Myocyte (in vitro differentiated cells): ENCODE data around the gene ZSCAN12. TPM values are rescaled to one million over a fixed set of nuclear protein-coding genes. Genes with fewer than 3 reads are reported as not detected.

Experiments
- DNase-seq: peaks from one replicate; pipeline ENCODE4 v3.0.0-alpha.2; 2012; ENCODE audit warnings: low read depth
- total RNA-seq: library from RNA; depleted of rRNA; stranded (reverse); fragments of >200 nt; gene quantifications from 2 replicates; pipeline ENCODE4 v1.2.3, GENCODE V29; 2014

Gene ZSCAN12
- total RNA-seq, 1 donor from 2014 or later, result 4.0 TPM

DNA sequence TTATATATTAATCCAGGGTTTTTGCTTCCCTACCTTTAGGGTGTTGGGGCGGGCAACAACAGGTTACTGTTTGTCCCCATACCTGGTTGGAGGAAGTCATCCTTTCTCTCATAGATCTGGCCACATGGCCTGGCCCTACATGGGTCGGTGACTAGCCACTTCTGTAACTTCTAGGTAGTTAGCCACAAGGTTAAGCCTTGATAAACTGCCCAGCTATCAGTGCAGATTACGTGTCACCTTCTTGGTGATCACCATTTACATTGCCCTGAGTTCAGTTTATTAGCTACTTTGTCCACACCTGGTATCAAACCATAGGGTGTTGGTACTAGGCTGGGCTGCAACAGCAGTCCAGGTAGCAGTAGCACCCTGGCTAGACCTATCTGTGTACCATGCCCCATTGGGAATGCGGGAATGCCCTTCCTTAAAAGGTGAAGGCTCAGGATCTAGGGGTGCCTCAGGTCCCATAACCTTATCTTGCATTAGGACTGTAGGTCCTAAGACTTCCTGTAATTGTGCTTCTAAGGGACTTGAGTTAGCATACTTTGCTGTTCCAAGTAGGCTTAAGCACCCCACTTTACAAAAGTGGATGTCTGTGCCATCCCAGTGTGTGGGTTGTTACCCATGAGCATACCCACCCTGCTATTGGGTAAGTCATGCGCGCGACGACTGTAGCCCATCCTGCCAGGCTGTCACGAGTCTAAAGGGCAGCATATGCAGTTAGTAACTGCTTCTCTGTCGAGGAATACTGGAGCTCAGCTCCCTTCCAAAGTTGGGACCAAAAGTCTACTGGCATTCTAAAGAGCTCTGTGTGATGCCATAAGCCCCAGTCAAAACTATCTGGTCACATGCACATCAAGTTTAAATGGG is 44.6 kb downstream of the ZSCAN12 start:
- no peak for DNase-seq

DNA sequence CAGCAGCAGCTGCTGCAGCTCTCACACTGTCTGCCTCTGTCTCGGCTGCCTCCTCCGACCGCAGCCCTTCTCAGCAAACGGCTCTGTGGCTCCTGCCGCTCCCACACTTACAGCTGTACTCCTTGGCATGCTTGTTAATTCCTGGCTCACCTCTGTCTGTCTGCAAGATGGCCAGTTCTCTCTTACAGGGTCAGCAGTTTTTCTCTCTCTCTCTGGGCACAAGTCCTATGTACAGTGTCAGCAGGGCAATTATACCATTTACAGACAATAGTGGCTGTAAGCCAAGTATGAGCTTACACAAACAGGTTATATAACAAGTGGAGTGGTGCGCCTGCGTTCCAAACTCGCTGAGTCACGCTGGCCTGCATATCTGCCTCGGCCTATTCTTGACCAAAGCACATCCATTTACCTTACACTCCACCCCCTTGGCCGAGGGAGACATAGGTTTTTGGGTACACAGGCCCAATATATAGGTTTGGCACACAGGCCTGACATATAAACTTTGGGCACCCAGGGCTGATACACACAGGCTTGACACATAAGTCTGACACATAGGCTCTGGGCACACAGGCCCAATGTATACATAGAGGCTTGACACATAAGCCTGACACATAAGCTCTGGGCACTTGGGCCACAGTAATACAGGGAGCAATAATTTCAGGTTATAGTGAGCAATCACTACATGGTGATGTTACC is 45.4 kb downstream of the ZSCAN12 start:
- DNase-seq, result peak; percentile 80

DNA sequence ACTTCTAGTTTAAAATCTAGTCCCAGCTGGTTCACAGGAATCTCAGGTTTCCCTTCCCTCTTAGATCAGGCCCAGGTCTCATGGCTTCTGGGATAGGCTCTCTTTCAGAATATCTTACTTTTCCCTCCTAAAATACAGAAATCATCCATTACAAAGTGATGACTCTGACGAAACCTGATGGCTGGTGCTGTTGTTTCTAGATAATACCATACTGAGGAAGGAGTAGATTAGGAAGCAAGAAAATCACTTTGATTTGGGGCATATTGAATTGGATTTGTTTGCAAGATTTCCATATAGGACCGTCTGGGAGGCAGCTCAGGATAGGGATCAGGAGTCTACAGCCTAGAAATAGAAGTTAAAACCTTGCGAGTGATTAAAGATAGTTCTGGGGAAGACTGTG is 46.2 kb downstream of the ZSCAN12 start:
- peak; percentile 41 for DNase-seq

DNA sequence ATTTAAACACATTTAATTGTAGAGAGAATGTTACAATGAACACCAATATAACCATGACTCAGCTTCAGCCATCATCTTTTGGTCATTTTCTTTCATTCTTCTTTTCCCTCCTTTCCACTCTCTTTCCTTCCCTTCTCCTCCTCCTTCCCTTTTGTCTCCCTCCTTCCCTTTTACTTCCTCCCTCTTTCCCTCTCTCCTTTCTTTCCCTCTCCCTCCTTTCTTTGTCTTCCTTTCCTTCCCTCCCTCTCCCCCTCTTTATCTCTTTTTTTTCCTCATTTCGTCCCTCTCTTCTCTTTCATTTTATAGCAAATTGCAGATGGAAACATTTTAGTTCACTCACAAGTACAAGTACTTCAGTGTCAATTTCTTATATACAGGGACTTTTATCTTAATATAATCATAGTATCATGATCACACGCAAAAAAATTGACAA is 48.0 kb downstream of the ZSCAN12 start:
- no peak for DNase-seq

DNA sequence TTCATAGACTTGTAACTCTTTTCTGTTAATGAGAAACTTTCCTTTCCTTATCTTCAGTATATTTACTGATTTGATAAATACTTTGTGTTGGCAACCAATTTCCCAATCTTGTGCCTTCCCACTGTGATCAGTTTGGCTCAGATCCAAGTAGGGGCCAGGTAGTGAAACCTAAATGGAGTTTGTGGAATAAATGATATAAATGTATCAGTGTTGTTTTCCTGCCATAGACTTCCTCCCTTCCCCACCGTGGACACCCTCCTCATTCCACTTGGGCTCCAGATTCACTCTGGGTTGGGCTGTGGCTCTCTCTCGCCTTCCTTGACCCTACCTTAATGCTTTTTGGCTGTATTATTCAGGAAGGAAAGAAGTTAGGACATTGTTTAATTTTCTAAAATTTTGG is 48.5 kb downstream of the ZSCAN12 start:
- no peak for DNase-seq

DNA sequence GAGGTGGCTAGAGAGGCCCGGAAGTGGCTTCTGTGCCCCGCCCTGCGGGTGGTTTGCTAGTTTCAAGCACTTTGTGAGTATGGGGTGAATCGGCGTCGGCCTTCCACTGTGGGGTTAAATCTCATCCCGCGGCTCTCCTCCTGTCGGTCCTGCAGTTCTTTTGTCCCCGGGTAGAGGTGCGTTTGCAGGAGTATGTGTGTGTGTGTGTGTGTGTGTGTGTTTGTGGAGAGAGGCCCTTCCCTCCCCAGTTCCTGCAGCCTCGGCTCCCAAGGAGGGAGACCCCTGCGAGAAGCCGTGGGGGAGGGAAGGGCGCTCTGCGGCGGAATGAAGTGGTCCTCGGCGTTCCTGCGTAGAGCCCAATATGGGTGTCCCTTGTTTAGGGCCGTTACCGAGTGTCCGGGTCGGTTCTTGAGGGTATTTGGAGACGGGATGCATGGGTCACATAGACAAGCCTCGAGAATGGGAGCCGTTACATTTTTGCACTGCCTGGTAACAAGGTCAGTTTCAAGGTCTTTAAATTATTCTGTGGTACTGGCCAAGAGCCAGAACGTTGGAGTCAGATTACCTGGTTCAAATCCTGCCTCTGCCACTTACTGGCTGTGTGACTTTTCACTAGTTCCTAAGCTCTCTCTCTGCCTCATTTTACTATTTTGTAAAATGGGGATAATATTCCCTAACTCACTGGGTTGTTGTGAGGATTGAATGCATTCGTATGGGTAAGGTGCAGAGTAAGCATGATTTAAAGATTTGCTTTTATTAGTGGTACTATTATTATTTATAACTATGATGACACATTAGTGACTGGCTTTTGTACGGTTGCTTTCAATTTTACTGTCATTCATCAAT is 49.4 kb downstream of the ZSCAN12 start, which contains the start of gene ZKSCAN3:
Gene ZKSCAN3 (plus strand): TSS at position 56 of the 846 bp plus-strand sequence. CDS start 9,640 bp downstream, outside the sequence.
- peak; percentile 83 for DNase-seq

DNA sequence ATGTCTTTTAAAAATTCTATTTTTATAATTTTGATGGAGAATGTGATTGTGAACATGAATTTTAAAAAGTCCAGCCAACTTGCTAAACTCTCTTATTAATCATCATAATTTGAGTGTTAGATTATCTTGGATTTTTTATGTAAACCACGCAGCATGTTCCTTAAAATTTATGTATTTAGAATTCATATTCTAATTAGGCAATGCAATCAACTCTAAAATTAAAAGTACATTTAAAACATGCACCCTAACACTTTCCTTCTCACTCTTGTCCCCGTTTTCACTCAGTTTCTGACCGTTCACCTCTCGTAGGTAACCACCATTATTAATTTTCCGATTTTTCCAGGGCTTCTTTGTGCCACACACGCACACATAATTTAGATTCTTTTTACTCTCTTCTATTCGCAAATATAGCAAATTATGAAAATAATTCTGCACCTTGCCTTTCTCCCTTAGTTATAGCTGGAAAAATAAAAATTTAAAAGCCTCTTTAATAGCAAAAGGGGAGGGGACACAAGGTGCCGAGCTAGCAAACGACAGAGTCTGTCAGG is 50.1 kb downstream of the ZSCAN12 start:
- DNase-seq, result no peak

DNA sequence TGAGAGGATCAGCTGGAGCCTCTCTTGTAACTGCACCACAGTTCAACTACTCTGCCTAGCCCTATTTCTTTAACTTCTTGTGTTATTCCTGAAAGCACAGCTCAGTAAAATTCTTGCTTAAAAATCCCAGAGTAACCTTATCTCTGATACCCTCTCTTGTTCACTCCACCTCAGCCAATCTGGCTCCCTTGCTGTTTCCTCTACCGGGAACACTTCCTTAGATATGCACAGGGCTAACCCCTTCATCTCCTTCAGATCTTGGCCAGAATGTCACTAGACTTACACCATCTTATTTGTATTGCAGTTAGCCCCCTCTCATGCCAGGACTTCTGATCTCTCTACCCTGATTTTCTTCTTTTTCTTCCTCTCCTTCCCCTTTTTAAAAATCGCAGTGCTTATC is 52.4 kb downstream of the ZSCAN12 start:
- DNase-seq, result no peak

DNA sequence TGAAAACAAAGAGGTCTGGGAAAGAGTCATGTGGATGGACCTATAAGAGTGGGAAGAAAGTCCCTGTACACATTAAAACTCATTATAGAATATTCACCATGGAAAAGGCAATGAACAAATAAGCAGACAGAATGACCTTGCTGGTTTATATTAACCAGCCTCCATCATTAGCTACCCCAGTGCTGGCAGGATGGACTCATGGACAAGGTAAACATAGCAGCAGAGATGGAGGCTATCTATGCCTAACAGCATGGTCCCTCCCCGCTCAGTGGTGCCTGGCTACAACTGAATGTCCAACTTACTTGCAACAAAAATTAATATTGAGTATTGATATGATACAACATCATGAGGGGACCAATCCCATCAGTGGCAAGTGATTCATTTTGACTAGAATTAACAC is 54.3 kb downstream of the ZSCAN12 start:
- no peak for DNase-seq

DNA sequence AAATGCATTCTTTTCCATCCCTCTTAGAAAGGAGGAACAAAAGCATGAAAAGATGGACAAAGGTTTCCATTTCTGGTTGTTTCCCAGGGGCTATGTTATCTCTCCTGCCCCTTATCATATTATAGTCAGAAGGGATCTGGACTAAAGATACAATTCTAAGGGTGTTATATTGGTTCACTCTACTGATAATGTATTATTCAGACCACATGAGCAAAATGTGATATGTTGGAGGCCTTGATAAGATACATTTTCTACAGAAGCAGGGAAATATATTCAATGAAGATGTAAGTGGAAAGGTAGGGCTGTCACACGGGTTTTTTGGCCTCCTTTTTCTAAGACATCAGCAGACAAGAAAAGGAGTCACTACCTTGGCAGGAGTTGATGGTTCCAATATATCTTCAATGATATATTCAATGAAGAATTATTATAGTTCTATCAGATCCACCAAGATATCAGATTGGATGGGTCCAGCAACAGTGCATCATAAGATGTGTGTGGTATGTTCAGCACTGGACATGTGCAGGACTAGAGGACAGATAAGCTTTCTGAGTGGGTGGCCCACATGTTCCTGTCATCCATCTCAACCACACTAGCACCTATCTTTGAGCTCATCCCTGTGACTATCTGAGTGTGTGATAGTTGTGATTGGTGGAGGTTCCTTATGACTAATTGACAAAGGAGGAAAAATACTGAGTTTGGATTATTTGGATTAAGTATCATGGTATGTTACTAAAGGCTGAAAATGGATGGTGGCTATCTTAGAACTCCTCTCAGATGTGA is 55.5 kb downstream of the ZSCAN12 start:
- no peak for DNase-seq

DNA sequence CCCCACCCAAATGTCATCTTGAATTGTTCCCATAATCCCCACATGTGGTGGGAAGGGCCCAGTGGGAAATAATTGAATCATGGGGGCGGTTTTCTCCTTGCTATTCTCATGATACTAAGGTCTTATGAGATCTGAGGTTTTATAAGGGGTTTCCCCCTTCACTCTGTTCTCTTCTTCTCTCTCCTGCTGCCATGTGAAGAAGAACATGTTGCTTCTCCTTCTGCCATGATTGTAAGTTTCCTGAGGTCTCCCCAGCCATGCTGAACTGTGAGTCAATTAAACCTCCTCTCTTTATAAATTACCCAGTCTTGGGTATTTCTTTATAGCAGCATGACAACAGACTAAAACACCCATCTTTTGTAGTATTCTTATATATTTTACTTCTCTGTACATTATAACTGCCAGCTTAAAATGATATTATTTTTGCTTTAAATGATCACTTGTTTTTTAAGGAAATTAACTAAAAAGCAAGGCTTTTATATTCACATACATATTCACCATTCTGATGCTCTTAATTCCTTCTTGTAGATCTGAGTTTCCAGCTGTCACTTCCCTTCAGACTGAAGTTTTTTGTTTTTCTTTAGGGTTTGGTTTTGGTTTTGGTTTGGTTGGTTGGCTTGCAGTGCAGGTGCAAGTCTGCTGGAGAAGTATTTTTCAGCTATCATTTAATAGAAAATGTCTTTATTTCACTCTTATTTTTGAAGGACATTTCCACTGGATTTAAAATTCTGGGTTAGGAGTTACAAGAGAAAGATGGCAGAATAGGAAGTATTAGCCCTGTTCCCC is 59.0 kb downstream of the ZSCAN12 start:
- DNase-seq, result no peak

DNA sequence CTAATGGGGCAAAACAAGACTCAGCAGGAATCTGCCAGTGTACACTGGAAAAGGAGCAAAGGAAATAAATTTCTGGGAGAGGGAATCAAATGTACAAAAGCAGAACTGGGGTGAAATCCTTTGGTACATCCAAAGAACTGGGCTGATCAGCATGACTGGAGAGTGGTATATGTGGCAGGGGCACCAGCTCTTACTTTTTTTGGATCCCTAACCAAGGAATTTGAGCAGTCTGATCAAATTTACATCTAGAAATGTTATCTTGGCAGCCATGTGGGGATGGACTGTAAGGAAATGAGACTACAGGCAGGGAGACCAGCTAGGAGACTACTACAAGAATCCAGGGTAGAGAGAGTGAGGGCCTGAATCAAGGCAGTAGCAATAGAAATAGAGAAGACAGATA is 62.4 kb downstream of the ZSCAN12 start:
- DNase-seq, result no peak

DNA sequence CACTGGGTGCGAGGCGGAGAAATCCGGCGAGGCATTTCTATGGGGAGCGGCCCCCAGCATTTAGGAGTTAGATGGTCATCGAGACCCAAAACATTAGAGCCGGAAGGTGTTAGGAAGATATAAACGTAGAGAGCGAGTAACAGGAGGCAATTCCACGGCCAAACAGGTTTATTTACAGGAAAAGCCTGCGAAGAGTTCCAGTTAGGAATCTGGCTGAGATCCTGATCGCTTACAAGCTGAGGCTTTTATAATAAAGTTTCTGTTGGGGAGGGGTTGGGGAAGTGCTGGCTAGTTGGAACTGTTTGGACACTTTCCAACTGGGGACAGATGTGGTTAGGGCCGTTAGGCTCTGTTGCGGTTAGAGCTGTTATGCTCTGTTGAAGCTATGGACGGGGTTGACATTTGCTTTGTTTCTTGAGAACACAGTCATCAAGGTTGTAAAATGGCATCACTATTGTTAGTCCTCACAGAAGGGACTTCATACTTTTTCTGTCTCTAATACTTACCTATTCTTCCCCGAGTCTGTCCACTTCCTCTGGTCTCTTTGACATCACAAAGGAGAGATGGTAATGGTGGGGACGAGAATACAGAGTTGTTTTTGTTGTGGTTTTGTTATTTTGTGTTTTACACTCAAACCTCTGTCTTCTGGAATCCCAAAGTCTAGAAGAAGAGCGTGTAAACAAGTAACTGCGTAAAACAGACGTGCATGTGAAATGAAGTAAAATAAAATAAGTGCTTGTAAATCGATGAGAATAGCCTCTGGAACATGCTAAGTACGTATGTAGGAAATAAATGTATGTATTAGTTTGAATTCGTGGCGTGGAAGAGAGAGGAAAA is 63.0 kb downstream of the ZSCAN12 start:
- DNase-seq, result peak; percentile 68

DNA sequence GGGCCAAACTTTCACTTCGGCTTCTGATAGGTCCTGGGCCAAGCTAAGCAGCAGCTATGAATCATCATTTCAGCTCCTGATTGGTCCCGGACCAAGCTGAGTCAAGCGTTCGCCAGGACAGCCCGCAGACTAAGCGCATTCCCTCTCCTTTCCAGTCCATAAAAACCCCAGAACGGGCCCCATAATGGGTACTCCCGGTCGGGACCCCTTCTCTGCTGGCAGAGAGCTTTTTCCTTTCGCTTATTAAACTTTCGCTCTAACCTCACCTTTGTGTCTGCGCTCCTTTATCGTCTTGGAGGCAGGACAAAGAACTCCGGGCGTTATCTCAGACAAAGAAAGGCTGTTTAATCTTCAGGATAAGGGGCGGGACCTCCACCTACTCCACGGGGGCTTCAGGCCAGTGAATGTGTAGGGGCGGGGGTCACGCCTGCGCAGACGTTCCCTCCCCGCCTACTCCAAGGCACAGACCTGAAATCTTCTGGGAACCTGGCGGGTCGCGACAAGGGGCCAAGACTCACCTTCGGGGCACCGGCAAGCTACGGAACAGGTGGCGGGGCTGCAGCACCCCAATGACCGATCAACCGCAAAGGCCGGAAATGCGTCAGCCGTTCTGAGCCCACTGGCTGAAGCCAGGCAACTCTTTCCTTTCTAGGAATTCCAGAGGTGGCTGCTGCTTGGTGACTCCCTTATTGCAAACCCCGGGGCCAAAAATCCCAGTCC is 63.8 kb downstream of the ZSCAN12 start, which contains the start of gene ZSCAN31:
Gene ZSCAN31 (minus strand): TSS at position 585 of the 720 bp plus-strand sequence. CDS start 6,465 bp downstream, outside the sequence.
- peak; percentile 99 for DNase-seq

DNA sequence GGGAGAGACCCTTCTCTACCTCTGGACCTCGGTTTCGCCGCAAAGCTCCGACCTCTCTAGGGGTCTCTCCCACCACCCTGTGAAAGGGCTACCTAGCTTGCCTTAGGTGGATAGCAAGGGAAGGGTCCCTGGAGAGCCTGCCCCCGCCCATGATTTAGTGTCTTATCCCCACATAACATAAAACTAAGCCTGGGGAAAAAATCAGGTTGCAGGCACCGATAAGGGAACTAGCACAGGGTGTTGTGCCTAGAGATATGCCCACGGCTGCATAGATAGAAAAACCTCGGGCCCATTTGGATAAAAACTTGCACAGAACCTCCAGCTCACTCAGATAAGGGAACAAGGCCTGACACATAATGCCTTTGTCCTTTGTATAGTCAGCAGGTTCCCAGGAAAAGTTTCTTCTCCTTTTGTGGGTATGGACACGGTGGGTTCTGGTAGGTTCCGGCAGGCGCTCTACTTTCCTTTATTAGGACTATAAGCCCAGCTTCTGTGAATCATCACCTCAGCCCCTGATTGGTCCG is 64.4 kb downstream of the ZSCAN12 start:
- DNase-seq, result no peak

DNA sequence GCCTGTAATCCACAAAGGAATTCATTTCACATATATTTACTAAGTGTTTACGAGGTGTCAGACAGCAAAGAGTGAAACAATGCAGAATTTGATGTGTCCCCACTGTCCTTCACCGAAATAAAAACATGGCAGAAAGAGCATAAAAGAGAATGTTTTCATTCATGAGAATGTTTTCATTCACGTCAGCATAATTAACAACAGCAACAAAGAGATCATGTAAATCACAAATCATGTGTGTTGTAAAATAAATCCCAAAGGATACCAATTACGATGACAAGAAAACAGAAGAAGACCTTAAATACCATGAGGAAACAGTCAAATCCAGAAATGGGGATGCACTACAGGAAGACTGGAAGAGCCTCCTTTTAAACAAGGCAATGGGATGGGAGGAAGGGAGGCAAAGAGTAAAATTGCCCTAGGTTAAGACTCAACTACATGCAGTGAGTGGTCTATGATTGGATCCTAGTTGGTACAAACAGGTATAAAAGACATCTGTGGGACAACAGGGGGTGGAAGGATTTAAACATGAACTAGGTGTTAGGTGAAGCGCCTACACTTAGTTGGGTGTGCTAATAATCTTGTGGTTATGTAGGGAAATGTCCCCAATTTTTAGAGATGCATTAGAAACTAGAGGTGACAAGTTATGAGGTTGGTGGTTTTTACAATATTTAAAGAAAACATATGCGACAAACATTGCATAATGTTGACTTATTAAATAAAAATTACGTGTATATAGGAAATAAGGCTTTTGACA is 65.1 kb downstream of the ZSCAN12 start:
- no peak for DNase-seq

DNA sequence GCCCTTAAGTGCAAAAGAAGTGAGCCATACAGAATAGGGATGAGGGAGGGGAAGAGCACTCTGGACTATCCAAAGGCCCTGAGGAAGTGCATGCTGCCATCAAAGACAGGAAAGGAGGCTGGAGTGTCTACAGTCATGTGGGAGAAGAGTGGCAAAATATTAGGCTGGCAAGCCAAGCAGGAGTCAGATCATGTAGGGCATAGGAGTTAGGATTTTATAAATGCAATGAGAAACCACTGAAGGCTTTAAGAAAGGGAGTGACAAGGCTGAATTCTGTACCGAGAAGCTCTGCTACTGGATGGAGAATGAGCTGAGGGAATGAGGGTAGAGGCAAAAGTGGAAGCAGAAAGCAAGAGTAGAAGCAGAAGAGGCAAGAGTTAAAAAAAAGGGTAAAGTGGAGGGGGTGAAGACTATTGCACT is 65.9 kb downstream of the ZSCAN12 start:
- DNase-seq, result no peak
